ENCODE data around the gene CDC42EP5.

GRCh38 chr19:54457773-54458647 is 15.1 kb downstream of the CDC42EP5 start:
- no peak for TF ChIP-seq CTCF (IDR thresholded peaks at IDR 0.05; ENCODE audit: low read length)
- TF ChIP-seq EZH2 (IDR thresholded peaks at IDR 0.05; ENCODE audit: borderline replicate concordance, low read length) = no peak

All from OCI-LY1 (cell line).